Measurements from ENCODE around the gene MEP1A. TPM values are rescaled to one million over a fixed set of nuclear protein-coding genes. Genes with fewer than 3 reads are reported as not detected.
"Not testable (repeated sequence)": the region's sequence is repeated elsewhere in the genome, so short reads cannot be mapped to it uniquely, and the experiment has no call there.

Gene MEP1A
- total RNA-seq, 1 experiment from 2014 or later = 8.1 TPM

- Histone ChIP-seq H3K27me3 (replicated peaks; ENCODE audit: control insufficient read depth, insufficient read depth, low read length) (no peaks in the 10 kb centered on the region), H3K4me1 (no peaks in the 10 kb centered on the region), H3K9me3 (no peaks in the 10 kb centered on the region; the same call in 1 of the 2 replicates), H3K36me3 (ENCODE audit: control insufficient read depth, insufficient read depth, low read length) (no peaks in the 10 kb centered on the region), H3K4me3 (ENCODE audit: low read depth, low read length) (no peak overlapping the region)
- no TSS peak for BruUV-seq (replicated peaks)
- no peaks in the 10 kb centered on the region for H3K36me3 Mint-ChIP-seq (ENCODE audit: insufficient read depth, unreplicated experiment)
- ChIA-PET POLR2A (no interaction called here), CTCF (no interaction called here)
- H3K27ac Mint-ChIP-seq (ENCODE audit: unreplicated experiment) = no peak overlapping the region
- peaks cover 10% of the 10 kb centered on the region for H3K9me3 Mint-ChIP-seq (ENCODE audit: unreplicated experiment)
- DNase-seq = no peak
- peaks cover 3% of the 10 kb centered on the region for H3K27me3 Mint-ChIP-seq (ENCODE audit: insufficient read depth, unreplicated experiment)
- intact Hi-C loops (cut with micrococcal nuclease; ENCODE audit: unreplicated experiment) = no loop called here
- no peak for TF ChIP-seq CTCF (IDR thresholded peaks at IDR 0.05; ENCODE audit: insufficient read depth in 1 of 2, low read depth in 1 of 2, low read length in 1 of 2, severe bottlenecking in 1 of 2, unreplicated experiment in 1 of 2)
- H3K4me1 Mint-ChIP-seq (ENCODE audit: low read depth, unreplicated experiment) = no peaks in the 10 kb centered on the region
- no peak overlapping the region for H3K4me3 Mint-ChIP-seq (ENCODE audit: unreplicated experiment)
These were observed 21.2 kb upstream of the MEP1A start for GRCh38 chr6:46772016-46772415.

- Mint-ChIP-seq H3K4me3 (ENCODE audit: unreplicated experiment) (no peak overlapping the region), H3K4me1 (ENCODE audit: low read depth, unreplicated experiment) (no peaks in the 10 kb centered on the region), H3K27ac (ENCODE audit: unreplicated experiment) (no peak overlapping the region), H3K9me3 (ENCODE audit: unreplicated experiment) (peaks cover 10% of the 10 kb centered on the region), H3K27me3 (ENCODE audit: insufficient read depth, unreplicated experiment) (peaks cover 3% of the 10 kb centered on the region), H3K36me3 (ENCODE audit: insufficient read depth, unreplicated experiment) (no peaks in the 10 kb centered on the region)
- intact Hi-C loops (cut with micrococcal nuclease; ENCODE audit: unreplicated experiment) = no loop called here
- POLR2A ChIA-PET = no interaction called here
- H3K9me3 ChIP-seq = no peaks in the 10 kb centered on the region; the same call in 1 of the 2 replicates
- DNase-seq = no peak
- CTCF ChIA-PET = no interaction called here
- BruUV-seq (replicated peaks) = no TSS peak
- no peak for TF ChIP-seq CTCF (IDR thresholded peaks at IDR 0.05; ENCODE audit: insufficient read depth in 1 of 2, low read depth in 1 of 2, low read length in 1 of 2, severe bottlenecking in 1 of 2, unreplicated experiment in 1 of 2)
- H3K27me3 ChIP-seq (replicated peaks; ENCODE audit: control insufficient read depth, insufficient read depth, low read length) = no peaks in the 10 kb centered on the region
- no peaks in the 10 kb centered on the region for H3K4me1 ChIP-seq
- H3K36me3 ChIP-seq (ENCODE audit: control insufficient read depth, insufficient read depth, low read length) = no peaks in the 10 kb centered on the region
- H3K4me3 ChIP-seq (ENCODE audit: low read depth, low read length) = no peak overlapping the region
These were observed 20.4 kb upstream of the MEP1A start for GRCh38 chr6:46772762-46773161.

GRCh38 chr6:46773201-46773855, 19.9 kb upstream of the MEP1A start:
- DNase-seq = no peak
- H3K4me1 Mint-ChIP-seq (ENCODE audit: low read depth, unreplicated experiment) = no peaks in the 10 kb centered on the region
- POLR2A ChIA-PET = no interaction called here
- no peaks in the 10 kb centered on the region for H3K36me3 Mint-ChIP-seq (ENCODE audit: insufficient read depth, unreplicated experiment)
- BruUV-seq (replicated peaks) = no TSS peak
- Histone ChIP-seq H3K36me3 (ENCODE audit: control insufficient read depth, insufficient read depth, low read length) (no peaks in the 10 kb centered on the region), H3K9me3 (no peaks in the 10 kb centered on the region), H3K4me1 (no peaks in the 10 kb centered on the region), H3K4me3 (ENCODE audit: low read depth, low read length) (no peak overlapping the region), H3K27me3 (replicated peaks; ENCODE audit: control insufficient read depth, insufficient read depth, low read length) (no peaks in the 10 kb centered on the region)
- no peak for TF ChIP-seq CTCF (IDR thresholded peaks at IDR 0.05; ENCODE audit: insufficient read depth in 1 of 2, low read depth in 1 of 2, low read length in 1 of 2, severe bottlenecking in 1 of 2, unreplicated experiment in 1 of 2)
- no peak overlapping the region for H3K27ac Mint-ChIP-seq (ENCODE audit: unreplicated experiment)
- CTCF ChIA-PET = no interaction called here
- intact Hi-C loops (cut with micrococcal nuclease; ENCODE audit: unreplicated experiment) = no loop called here
- no peak overlapping the region for H3K4me3 Mint-ChIP-seq (ENCODE audit: unreplicated experiment)
- H3K9me3 Mint-ChIP-seq (ENCODE audit: unreplicated experiment) = peaks cover 10% of the 10 kb centered on the region
- peaks cover 3% of the 10 kb centered on the region for H3K27me3 Mint-ChIP-seq (ENCODE audit: insufficient read depth, unreplicated experiment)

- H3K36me3 Mint-ChIP-seq (ENCODE audit: insufficient read depth, unreplicated experiment); H3K27me3 Mint-ChIP-seq (ENCODE audit: insufficient read depth, unreplicated experiment); H3K27me3 ChIP-seq (replicated peaks; ENCODE audit: control insufficient read depth, insufficient read depth, low read length); intact Hi-C loops (cut with micrococcal nuclease; ENCODE audit: unreplicated experiment); BruUV-seq (replicated peaks); H3K4me1 Mint-ChIP-seq (ENCODE audit: low read depth, unreplicated experiment); H3K27ac Mint-ChIP-seq (ENCODE audit: unreplicated experiment); H3K36me3 ChIP-seq (ENCODE audit: control insufficient read depth, insufficient read depth, low read length); POLR2A ChIA-PET; H3K4me3 ChIP-seq (ENCODE audit: low read depth, low read length); H3K9me3 ChIP-seq; DNase-seq; H3K4me1 ChIP-seq; CTCF ChIA-PET; H3K4me3 Mint-ChIP-seq (ENCODE audit: unreplicated experiment); H3K9me3 Mint-ChIP-seq (ENCODE audit: unreplicated experiment): not testable (repeated sequence)
These were observed 18.5 kb upstream of the MEP1A start for GRCh38 chr6:46774736-46775135.

Measured in Caco-2 (cell line).